Measurements from ENCODE around the gene KCNJ2. TPM values are rescaled to one million over a fixed set of nuclear protein-coding genes. Genes with fewer than 3 reads are reported as not detected.

KCNJ2 gene
- total RNA-seq, 1 donor from 2014 or later = 1.3 TPM

DNA sequence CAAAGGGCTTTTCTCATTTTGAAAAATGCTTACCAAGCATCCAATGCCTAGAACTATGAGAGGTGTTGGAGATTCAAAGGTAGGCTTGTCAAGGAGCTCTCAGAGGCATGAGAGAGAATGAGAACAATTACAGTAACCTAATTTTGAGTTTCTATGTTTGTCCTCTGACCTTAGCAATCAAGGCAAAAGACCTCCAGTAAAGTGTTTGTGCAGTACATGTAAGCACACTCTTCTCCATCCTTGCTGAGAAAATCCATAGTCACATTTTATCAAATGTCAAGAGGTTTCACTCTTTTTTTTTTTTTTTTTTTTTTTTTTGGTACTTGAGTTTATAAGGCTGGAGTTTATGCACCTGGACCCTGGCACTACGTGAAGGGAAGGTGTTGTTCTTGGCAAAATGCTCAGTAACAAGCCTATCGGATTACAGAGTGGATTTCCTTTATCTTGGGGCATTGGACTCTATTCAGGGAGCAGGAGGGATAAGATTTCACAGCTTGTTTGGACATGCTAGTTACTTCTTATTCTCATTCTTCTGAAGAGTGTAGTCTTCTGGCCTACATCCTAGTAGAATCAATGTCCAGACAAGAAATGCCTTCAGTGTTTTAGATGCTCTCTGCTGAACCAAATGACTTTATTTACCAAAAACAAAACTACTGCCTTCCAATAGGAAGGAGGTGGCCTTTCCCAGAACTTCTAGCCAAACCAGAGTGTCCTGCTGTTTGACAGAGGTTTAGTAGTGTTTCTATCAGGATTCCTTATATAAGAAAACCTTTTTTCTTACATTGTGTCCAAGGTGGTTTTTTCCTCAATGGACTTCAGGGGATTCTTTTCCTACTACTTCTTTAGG, 21.9 kb downstream of the KCNJ2 start:
- Mint-ChIP-seq H3K9me3 (ENCODE audit: unreplicated experiment) (no peaks in the 10 kb centered on the region), H3K4me1 (ENCODE audit: low read depth, unreplicated experiment) (peaks cover 2% of the 10 kb centered on the region), H3K36me3 (ENCODE audit: unreplicated experiment) (no peaks in the 10 kb centered on the region), H3K27me3 (ENCODE audit: unreplicated experiment) (no peaks in the 10 kb centered on the region), H3K4me3 (ENCODE audit: unreplicated experiment) (no peak overlapping the region), H3K27ac (ENCODE audit: unreplicated experiment) (no peak overlapping the region)
- TF ChIP-seq, protein P1, sequence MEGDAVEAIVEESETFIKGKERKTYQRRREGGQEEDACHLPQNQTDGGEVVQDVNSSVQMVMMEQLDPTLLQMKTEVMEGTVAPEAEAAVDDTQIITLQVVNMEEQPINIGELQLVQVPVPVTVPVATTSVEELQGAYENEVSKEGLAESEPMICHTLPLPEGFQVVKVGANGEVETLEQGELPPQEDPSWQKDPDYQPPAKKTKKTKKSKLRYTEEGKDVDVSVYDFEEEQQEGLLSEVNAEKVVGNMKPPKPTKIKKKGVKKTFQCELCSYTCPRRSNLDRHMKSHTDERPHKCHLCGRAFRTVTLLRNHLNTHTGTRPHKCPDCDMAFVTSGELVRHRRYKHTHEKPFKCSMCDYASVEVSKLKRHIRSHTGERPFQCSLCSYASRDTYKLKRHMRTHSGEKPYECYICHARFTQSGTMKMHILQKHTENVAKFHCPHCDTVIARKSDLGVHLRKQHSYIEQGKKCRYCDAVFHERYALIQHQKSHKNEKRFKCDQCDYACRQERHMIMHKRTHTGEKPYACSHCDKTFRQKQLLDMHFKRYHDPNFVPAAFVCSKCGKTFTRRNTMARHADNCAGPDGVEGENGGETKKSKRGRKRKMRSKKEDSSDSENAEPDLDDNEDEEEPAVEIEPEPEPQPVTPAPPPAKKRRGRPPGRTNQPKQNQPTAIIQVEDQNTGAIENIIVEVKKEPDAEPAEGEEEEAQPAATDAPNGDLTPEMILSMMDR (IDR thresholded peaks at IDR 0.05; ENCODE audit: partially characterized antibody, unreplicated experiment) = no peak
- no peak for DNase-seq

GRCh38 chr17:70195091-70195490, 25.8 kb downstream of the KCNJ2 start:
- Mint-ChIP-seq H3K4me3 (ENCODE audit: unreplicated experiment) (no peak overlapping the region), H3K9me3 (ENCODE audit: unreplicated experiment) (no peaks in the 10 kb centered on the region), H3K27ac (ENCODE audit: unreplicated experiment) (no peak overlapping the region), H3K4me1 (ENCODE audit: low read depth, unreplicated experiment) (peaks cover 2% of the 10 kb centered on the region), H3K27me3 (ENCODE audit: unreplicated experiment) (no peaks in the 10 kb centered on the region), H3K36me3 (ENCODE audit: unreplicated experiment) (no peaks in the 10 kb centered on the region)
- TF ChIP-seq, protein P1 (IDR thresholded peaks at IDR 0.05; ENCODE audit: partially characterized antibody, unreplicated experiment) = no peak
- DNase-seq = no peak

- H3K27me3 Mint-ChIP-seq (ENCODE audit: unreplicated experiment) = no peaks in the 10 kb centered on the region
- H3K4me3 Mint-ChIP-seq (ENCODE audit: unreplicated experiment) = no peak overlapping the region
- no peak for DNase-seq
- TF ChIP-seq, protein P1 (IDR thresholded peaks at IDR 0.05; ENCODE audit: partially characterized antibody, unreplicated experiment) = no peak
- no peaks in the 10 kb centered on the region for H3K36me3 Mint-ChIP-seq (ENCODE audit: unreplicated experiment)
- no peaks in the 10 kb centered on the region for H3K9me3 Mint-ChIP-seq (ENCODE audit: unreplicated experiment)
- no peak overlapping the region for H3K27ac Mint-ChIP-seq (ENCODE audit: unreplicated experiment)
- no peaks in the 10 kb centered on the region for H3K4me1 Mint-ChIP-seq (ENCODE audit: low read depth, unreplicated experiment)
Measured at GRCh38 chr17:70201872-70202419, 32.6 kb downstream of the KCNJ2 start.

DNA sequence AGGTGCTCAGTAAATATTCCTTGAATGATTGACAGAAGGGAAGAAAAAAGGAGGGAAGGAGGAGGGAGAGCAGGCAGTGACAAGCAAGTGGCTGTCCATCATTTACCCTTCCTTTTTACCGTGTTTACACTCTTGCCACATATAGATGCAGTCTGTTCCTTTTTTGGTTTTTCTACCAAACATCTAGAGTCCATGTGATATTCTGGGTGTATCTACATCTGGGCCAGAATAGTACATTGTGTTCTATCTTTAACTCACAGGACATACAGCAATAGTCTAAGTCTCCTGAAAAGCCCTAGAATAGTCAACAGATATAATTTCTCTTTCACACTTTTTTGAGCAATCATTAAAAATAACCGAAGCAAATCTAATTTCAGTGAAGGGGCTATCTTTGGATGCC, 33.5 kb downstream of the KCNJ2 start:
- H3K27ac Mint-ChIP-seq (ENCODE audit: unreplicated experiment) = no peak overlapping the region

More for the DNA sequence above, 33.5 kb downstream of the KCNJ2 start:
- no peak overlapping the region for H3K4me3 Mint-ChIP-seq (ENCODE audit: unreplicated experiment)
- DNase-seq = no peak
- TF ChIP-seq, protein P1 (IDR thresholded peaks at IDR 0.05; ENCODE audit: partially characterized antibody, unreplicated experiment) = no peak
- no peaks in the 10 kb centered on the region for H3K36me3 Mint-ChIP-seq (ENCODE audit: unreplicated experiment)
- H3K9me3 Mint-ChIP-seq (ENCODE audit: unreplicated experiment) = no peaks in the 10 kb centered on the region
- no peaks in the 10 kb centered on the region for H3K4me1 Mint-ChIP-seq (ENCODE audit: low read depth, unreplicated experiment)
- H3K27me3 Mint-ChIP-seq (ENCODE audit: unreplicated experiment) = no peaks in the 10 kb centered on the region
